TTC549 (cell line): ENCODE results near the gene SH3GL1.

ENCODE experiments used
- FAIRE-seq: peaks from 2 replicates; lab custom pipeline; 2012; peaks lifted over from hg19 to GRCh38; lab: Jason Lieb, UNC

Gene SH3GL1

GRCh38 chr19:4396949-4397783 lies 3.2 kb downstream of the SH3GL1 start:
- FAIRE-seq = no peak

DNA sequence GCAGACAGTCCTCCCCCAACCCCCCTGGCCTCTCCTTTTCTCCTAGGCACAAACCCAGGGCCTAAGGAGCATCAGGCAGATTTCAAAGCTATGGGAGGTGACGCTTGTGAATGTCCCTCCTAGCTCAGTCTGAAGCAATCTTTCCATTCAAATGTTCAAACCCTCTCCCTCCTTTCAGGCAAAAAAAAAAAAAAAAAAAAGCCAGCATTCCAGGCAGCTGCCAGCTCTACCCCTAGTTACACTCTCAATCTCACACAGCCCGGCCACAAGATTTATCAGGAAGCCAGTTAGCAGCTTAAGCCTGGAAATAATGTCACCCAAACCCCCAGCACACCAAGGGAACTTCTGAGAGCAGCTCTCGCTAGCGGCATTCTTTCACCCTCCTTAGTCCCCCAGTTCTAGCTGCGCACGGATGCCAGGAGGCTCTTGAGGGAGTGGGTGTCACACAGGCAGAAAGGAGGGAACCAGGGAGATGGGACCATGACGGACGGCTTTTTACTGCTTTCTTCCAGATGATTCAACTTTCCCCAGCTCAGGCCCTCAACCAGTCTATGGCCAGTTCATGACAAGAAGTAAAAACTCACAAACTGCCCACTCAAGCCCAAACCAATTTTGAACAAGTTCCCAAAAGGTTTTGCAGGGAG lies 6.3 kb downstream of the SH3GL1 start:
- no peak for FAIRE-seq

GRCh38 chr19:4391701-4392483 lies 8.5 kb downstream of the SH3GL1 start:
- no peak for FAIRE-seq

- FAIRE-seq = no peak
Measured at GRCh38 chr19:4391306-4391693, 9.0 kb downstream of the SH3GL1 start.

DNA sequence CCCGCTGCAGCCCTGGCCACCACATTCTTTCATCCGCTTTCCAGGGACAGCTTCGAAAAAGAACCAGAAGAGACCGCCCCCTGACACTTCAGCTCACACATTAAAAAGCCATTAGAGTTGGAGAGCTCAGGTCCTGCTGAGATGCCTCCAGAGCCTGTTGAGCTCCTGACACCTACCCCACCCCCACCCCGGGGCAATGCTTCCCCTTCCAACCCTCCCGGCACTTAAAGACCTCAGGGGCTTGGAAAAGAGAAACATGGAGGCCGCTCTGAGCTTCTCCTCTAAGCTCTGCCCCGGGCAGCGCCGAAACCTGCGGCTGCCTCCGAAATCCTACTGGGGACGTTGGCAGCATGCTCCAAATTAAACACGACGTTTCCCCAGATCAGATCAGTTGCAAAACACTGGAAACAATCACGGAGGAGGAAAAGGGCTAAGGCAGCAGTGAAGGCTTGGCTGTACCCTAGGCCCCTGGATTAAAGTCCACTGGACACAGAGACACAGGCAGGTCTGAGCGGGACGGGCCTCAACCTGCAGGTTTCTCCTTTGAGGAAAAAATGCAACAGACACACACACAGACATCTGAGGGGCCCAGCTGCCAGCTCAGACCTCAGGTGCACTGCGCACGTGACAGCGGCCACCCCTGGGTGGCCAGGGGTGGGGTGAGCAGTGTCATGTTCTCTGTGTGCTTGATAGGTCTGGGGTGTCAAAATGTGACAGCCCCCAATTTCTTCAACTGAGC lies 9.6 kb downstream of the SH3GL1 start:
- no peak for FAIRE-seq

DNA sequence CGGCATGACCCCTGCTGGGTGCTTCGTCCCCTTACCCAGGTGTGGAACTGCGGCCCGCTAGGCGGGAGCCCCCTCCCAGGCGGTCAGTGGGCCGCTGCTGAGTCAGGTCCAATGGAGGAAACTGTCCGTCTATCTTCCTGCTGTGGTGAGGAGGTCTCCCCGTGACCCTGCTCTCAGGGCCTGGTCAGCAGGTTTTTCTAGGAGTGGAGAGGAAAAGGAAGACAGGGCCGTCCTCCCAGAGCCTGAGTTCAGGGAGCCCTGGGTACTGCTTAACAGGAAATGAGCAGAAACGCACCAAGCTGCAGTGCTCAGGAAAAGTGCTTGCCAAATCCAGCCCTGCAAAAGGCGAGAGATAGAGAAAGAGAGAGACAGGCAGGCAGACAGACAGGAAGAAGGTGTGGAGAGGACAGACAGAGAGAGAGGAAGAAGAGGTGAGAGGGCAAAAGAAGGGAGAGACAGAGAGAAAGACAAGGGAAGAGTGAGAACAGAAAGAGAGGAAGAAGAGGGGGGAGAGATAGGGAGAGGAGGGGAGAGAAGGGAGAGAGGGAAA lies 10.3 kb downstream of the SH3GL1 start:
- FAIRE-seq = no peak

DNA sequence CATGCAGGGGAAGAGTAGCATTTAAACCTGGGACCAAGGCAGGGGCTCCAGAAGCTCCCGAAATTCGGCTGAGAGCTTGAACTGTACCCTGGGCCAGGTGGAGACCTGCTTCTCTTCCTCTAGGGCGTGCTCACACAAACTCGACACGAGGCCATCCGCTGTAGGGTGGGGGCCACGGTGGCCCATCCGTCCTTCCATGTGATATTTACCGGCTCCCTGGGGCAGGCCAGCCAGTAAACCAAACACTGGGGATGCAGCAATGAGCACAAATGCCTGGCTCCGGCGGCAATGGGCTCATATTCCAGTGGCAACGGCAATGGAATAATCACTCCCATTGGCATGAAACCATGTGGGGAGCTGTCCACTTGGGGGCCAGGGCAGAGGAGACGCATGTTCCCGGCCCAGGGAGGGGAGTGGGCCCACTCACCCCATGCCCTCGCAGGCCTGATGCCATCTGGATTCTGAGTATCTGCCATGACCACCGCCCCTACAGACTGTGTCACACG lies 10.8 kb downstream of the SH3GL1 start:
- no peak for FAIRE-seq

GRCh38 chr19:4389064-4389375 lies 11.3 kb downstream of the SH3GL1 start:
- no peak for FAIRE-seq

DNA sequence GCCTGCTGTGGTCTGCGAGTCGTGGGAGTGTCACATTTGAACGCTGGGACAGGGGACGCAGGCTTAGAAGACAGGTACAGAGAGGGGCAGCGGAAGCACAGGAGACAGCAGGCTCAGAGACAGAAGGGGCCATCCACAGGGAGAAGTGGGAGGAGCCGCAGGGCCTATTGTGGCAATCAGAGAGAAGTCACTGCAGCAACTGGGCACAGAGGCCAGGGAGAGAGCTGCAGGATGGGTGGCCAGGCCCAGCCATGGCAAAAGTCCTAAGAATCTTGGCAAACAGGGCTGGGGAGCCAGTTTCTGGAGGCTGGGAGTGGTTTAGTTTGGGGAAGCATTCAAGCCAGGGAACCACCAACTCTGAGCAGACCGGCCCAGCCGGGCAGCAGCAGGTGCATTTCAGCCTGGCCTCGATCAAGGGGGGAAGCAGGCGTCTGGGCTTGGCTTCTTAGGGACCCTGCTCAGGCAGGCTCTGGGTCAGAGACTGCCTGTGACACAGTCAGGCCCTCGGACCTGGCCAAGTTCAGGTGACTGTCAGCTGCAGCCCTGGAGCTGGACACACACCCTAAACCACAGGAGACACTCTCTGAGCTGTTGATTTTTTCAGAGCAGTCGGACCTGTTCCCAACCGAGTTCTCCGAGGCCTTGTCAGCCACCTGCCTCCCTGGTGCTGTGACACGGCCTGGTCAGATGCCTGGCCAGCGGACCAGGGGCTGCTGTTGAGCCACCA lies 11.8 kb downstream of the SH3GL1 start:
- FAIRE-seq = no peak

GRCh38 chr19:4386041-4386782 lies 14.1 kb downstream of the SH3GL1 start:
- FAIRE-seq = no peak

- FAIRE-seq = no peak
Measured at GRCh38 chr19:4385291-4386040, 14.9 kb downstream of the SH3GL1 start.

DNA sequence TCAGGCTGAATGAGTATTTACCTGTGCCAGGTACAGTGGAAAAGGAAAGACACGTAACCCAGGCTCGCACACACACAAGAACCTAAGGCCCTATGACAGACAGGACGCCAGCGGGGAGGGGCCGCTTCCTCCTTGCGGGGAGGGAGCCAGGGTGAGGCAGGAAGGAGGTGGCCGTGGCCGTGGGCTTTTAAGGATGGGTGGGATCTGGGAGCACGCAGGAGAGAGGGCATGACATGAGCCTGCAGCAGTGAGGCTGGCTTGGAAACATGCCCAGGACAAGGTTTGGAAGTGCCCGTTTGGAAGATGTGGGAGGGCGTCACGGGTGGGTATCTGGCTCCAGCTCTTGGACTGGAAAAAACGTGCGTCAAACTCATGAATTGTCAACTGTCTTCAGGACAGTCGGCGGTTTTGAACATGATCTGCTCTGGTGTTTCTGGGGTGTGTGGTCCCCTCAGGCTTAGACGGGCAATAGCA lies 20.1 kb downstream of the SH3GL1 start:
- no peak for FAIRE-seq

- FAIRE-seq = no peak
Measured at GRCh38 chr19:4379383-4380253, 20.7 kb downstream of the SH3GL1 start.

DNA sequence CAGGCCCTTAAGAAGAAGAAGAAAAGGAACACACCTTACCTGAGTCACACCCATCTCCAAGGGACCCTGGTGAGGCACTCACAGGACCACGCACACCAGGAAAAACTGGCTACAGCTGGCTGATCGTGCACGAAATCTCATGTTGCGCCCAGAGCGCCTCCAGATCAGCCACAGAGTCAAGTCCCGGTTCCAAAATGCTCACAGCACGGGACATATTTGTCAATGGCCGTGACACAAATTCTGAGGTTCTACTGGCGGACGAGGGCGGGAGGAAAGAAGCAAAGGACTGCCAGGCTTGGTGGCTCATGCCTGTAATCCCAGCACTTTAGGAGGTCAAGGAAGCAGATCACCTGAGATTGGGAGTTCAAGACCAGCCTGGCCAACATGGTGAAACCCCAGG lies 21.5 kb downstream of the SH3GL1 start:
- no peak for FAIRE-seq

DNA sequence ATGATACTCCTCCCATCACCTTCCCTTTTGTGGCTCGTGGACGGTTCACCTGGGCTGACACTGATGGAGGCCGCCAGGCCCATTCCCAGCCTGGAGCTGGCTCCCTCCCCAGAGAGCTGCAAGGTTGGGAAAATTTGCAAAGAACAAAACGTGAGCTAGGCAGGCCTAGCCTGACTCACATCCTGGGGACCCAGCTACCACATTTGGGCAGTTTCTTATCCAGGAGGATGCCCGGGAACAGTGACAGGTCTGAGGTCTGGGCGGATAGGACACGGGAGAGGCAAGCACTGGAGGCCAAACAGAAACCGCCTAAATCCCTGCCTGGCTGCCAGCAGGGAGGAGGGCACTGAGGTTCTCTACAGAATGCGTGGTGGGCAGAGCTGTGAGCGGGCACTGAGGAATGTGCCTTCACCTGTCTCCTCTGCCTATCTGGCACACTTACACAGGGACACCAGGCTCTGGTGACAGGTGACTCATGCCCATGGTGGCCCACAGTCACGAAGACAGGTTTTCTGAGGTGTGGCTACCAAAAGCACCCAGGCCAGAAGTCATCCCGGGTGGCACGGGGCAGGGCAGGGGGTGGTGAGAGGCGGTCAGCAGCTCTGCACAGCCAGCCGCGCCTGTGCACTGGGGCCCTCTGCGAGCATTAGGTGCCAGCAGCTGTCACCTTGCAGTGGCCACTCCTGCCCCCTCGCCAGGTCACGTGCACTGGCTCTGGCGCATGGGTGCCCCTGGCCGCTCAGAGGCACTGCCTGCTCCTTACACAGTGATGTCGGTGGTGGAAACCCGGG lies 23.2 kb downstream of the SH3GL1 start:
- no peak for FAIRE-seq

DNA sequence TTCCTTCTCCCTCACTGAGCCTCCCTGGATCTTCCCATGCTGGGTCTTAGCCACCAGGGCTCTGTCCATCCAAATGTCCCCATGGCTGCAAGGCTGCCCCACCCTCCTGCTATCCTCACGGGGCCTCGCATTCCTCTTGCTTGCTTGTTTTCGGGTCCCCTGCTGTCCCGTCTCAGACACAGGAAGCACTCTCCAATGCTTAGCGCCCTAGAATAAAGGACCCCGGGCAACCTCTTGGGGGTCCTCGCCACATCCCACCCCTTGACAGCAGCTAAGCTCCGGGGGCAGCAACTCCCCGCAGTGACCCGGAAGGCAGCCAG lies 23.7 kb downstream of the SH3GL1 start:
- no peak for FAIRE-seq

DNA sequence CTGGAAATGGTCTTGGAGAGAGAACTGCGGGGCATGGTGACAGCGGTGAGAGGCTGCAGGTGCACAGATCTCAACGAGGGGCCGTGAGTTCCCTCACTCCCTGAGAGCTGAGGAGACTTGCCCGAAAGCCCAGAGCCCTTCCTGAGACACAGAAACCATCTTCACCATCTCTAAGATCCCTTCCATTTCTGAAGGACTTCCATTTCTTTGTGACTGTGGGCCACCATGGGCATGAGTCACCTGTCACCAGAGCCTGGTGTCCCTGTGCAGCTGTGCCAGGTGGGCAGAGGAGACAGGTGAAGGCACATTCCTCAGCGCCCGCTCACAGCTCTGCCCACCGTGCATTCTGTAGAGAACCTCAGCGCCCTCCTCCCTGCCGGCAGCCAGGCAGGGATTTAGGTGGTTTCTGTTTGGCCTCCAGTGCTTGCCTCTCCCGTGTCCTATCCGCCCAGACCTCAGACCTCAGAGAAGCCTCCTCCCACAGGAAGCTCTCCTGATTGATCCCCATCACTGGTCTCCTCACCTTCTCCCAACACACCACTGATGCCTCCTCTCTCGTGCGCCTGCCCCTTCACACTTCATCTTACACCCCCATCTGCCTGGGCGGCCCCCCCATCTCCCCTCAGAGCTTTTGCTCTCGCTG lies 24.2 kb downstream of the SH3GL1 start:
- no peak for FAIRE-seq
